ENCODE measurements around the gene STXBP6.

- no peak for TF ChIP-seq CTCF (conservative IDR thresholded peaks at IDR 0.05; ENCODE audit: low read depth in 2 of 2)
- no peak for TF ChIP-seq EZH2phosphoT487 (IDR thresholded peaks at IDR 0.05; ENCODE audit: unreplicated experiment)
- no peak for TF ChIP-seq POLR2AphosphoS5 (IDR thresholded peaks at IDR 0.05; ENCODE audit: low read depth)
- no peak for TF ChIP-seq ZNF331 (CRISPR knock-in tag; IDR thresholded peaks at IDR 0.05; ENCODE audit: low read depth)
Observed at GRCh38 chr14:24990050-24990449, 59.9 kb downstream of the STXBP6 start.

All from GM23338 (cell line).